ENCODE results near the gene SLC35D2.

The SLC35D2 gene

GRCh38 chr9:96343515-96344360 lies 39.8 kb downstream of the SLC35D2 start:
- Histone ChIP-seq H3K36me3 (ENCODE audit: insufficient read depth, low read length) (no peaks in the 10 kb centered on the region), H4K20me1 (ENCODE audit: insufficient read depth, low read length) (no peaks in the 10 kb centered on the region), H3K9ac (ENCODE audit: low read depth, low read length) (no peak overlapping the region), H3K4me1 (ENCODE audit: insufficient read depth, low read length) (no peaks in the 10 kb centered on the region), H3K27ac (ENCODE audit: low read length) (no peak overlapping the region), H3K4me2 (ENCODE audit: insufficient read depth, low read length) (no peak overlapping the region), H2AFZ (ENCODE audit: low read depth, low read length) (no peak overlapping the region), H3K79me2 (ENCODE audit: insufficient read depth, low read length) (no peaks in the 10 kb centered on the region), H3K9me3 (ENCODE audit: insufficient read depth, low read length, severe bottlenecking) (no peaks in the 10 kb centered on the region), H3K4me3 (ENCODE audit: low read depth in 1 of 2, low read length in 2 of 2) (no peak overlapping the region), H3K27me3 (ENCODE audit: insufficient read depth, low read length, poor library complexity) (no peaks in the 10 kb centered on the region)
- no peak for TF ChIP-seq CTCF (IDR thresholded peaks at IDR 0.05; ENCODE audit: borderline replicate concordance, extremely low read depth, low read length, poor library complexity, severe bottlenecking)
- no peak for TF ChIP-seq EZH2 (IDR thresholded peaks at IDR 0.05; ENCODE audit: borderline replicate concordance, low read depth, low read length, severe bottlenecking)
- ATAC-seq (ENCODE audit: insufficient read depth, low read depth), result no peak
- no peak for DNase-seq

DNA sequence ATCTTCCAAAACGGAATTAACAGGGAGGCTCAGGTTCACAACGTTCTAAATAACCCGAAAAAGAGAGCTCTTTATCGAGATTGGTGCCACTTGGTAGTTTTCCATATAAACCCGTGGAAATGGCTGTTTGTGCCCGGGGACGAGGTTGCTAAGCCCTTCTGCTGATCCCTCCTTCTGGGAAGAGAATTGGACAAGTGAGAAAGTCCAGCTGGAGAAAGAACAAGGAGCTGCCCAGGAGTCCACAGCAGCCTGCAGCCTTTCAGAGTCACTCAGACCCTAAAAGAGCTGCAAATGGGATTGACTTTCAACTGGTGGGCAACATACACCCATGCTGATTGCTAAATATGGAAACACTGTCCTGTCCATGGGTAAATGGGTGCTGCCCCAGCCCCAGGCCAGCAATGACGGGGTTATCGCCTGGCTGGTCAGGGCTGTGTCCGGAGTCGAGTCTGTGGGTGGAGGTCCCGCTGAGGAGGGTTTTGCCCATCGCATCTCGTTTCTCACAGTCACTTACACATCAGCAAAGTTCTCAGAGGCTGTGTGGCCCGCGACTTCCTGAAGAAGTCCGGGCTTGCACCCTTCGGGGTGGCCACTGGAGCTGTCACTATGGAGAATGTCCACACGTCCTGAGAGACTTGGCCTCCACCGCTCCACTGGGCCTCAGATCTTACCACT lies 40.8 kb downstream of the SLC35D2 start:
- Histone ChIP-seq H3K79me2 (ENCODE audit: insufficient read depth, low read length) (no peaks in the 10 kb centered on the region), H2AFZ (ENCODE audit: low read depth, low read length) (no peak overlapping the region), H3K27ac (ENCODE audit: low read length) (no peak overlapping the region), H3K9me3 (ENCODE audit: insufficient read depth, low read length, severe bottlenecking) (no peaks in the 10 kb centered on the region), H3K4me1 (ENCODE audit: insufficient read depth, low read length) (no peaks in the 10 kb centered on the region), H3K27me3 (ENCODE audit: insufficient read depth, low read length, poor library complexity) (no peaks in the 10 kb centered on the region), H4K20me1 (ENCODE audit: insufficient read depth, low read length) (no peaks in the 10 kb centered on the region), H3K4me3 (ENCODE audit: low read depth in 1 of 2, low read length in 2 of 2) (no peak overlapping the region), H3K36me3 (ENCODE audit: insufficient read depth, low read length) (no peaks in the 10 kb centered on the region), H3K9ac (ENCODE audit: low read depth, low read length) (no peak overlapping the region), H3K4me2 (ENCODE audit: insufficient read depth, low read length) (no peak overlapping the region)
- no peak for TF ChIP-seq CTCF (IDR thresholded peaks at IDR 0.05; ENCODE audit: borderline replicate concordance, extremely low read depth, low read length, poor library complexity, severe bottlenecking)
- no peak for TF ChIP-seq EZH2 (IDR thresholded peaks at IDR 0.05; ENCODE audit: borderline replicate concordance, low read depth, low read length, severe bottlenecking)
- no peak for ATAC-seq (ENCODE audit: insufficient read depth, low read depth)
- no peak for DNase-seq

- ATAC-seq (ENCODE audit: insufficient read depth, low read depth), result no peak
- H3K79me2 ChIP-seq (ENCODE audit: insufficient read depth, low read length), result no peaks in the 10 kb centered on the region
- DNase-seq, result no peak
- no peaks in the 10 kb centered on the region for H4K20me1 ChIP-seq (ENCODE audit: insufficient read depth, low read length)
- H3K4me1 ChIP-seq (ENCODE audit: insufficient read depth, low read length), result no peaks in the 10 kb centered on the region
- no peak overlapping the region for H3K4me2 ChIP-seq (ENCODE audit: insufficient read depth, low read length)
- no peak overlapping the region for H3K4me3 ChIP-seq (ENCODE audit: low read depth in 1 of 2, low read length in 2 of 2)
- TF ChIP-seq CTCF (IDR thresholded peaks at IDR 0.05; ENCODE audit: borderline replicate concordance, extremely low read depth, low read length, poor library complexity, severe bottlenecking) (no peak), EZH2 (IDR thresholded peaks at IDR 0.05; ENCODE audit: borderline replicate concordance, low read depth, low read length, severe bottlenecking) (no peak)
- no peaks in the 10 kb centered on the region for H3K9me3 ChIP-seq (ENCODE audit: insufficient read depth, low read length, severe bottlenecking)
- H3K27me3 ChIP-seq (ENCODE audit: insufficient read depth, low read length, poor library complexity), result no peaks in the 10 kb centered on the region
- H3K36me3 ChIP-seq (ENCODE audit: insufficient read depth, low read length), result no peaks in the 10 kb centered on the region
- H3K27ac ChIP-seq (ENCODE audit: low read length), result no peak overlapping the region
- H3K9ac ChIP-seq (ENCODE audit: low read depth, low read length), result no peak overlapping the region
- no peak overlapping the region for H2AFZ ChIP-seq (ENCODE audit: low read depth, low read length)
These were observed 42.8 kb downstream of the SLC35D2 start for GRCh38 chr9:96340707-96341106.

All from DND-41 (cell line).